A673 (cell line): ENCODE results near the gene COL4A2.

Source experiments
- EZH2 ChIP-seq: fragments of 200-600 bp; sonication (generic); IDR thresholded peaks from 2 replicates; pipeline ENCODE4 v1.6.1; 2017; ENCODE audit warnings: borderline replicate concordance, low read depth, mild to moderate bottlenecking, mixed read lengths, antibody characterized with exemption, low read length; ENCODE audit not compliant: poor library complexity, severe bottlenecking
- TF ChIP-seq, protein P1 (sequence below): fragments of 300-800, 200-600 bp; sonication (generic); conservative IDR thresholded peaks from 2 replicates; pipeline ENCODE4 v1.5.1; 2017; ENCODE audit warnings: low read depth, mild to moderate bottlenecking, antibody characterized with exemption, low read length, moderate library complexity, mixed read lengths

- TF ChIP-seq, protein P1, sequence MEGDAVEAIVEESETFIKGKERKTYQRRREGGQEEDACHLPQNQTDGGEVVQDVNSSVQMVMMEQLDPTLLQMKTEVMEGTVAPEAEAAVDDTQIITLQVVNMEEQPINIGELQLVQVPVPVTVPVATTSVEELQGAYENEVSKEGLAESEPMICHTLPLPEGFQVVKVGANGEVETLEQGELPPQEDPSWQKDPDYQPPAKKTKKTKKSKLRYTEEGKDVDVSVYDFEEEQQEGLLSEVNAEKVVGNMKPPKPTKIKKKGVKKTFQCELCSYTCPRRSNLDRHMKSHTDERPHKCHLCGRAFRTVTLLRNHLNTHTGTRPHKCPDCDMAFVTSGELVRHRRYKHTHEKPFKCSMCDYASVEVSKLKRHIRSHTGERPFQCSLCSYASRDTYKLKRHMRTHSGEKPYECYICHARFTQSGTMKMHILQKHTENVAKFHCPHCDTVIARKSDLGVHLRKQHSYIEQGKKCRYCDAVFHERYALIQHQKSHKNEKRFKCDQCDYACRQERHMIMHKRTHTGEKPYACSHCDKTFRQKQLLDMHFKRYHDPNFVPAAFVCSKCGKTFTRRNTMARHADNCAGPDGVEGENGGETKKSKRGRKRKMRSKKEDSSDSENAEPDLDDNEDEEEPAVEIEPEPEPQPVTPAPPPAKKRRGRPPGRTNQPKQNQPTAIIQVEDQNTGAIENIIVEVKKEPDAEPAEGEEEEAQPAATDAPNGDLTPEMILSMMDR = no peak
- no peak for TF ChIP-seq EZH2
Measured at GRCh38 chr13:110278859-110279258, 28.2 kb upstream of the COL4A2 start.
